NCI-H82 treated with DMSO at 0.1 percent for 48 hours (cell line): ENCODE results near the gene CAST.
"Not testable (repeated sequence)": the region's sequence is repeated elsewhere in the genome, so short reads cannot be mapped to it uniquely, and the experiment has no call there.

Source experiments
- DNase-seq: peaks from one replicate; lab custom pipeline; 2025; ENCODE audit not compliant: unreplicated experiment; lab: John Stamatoyannopoulos, UW

The CAST gene

DNA sequence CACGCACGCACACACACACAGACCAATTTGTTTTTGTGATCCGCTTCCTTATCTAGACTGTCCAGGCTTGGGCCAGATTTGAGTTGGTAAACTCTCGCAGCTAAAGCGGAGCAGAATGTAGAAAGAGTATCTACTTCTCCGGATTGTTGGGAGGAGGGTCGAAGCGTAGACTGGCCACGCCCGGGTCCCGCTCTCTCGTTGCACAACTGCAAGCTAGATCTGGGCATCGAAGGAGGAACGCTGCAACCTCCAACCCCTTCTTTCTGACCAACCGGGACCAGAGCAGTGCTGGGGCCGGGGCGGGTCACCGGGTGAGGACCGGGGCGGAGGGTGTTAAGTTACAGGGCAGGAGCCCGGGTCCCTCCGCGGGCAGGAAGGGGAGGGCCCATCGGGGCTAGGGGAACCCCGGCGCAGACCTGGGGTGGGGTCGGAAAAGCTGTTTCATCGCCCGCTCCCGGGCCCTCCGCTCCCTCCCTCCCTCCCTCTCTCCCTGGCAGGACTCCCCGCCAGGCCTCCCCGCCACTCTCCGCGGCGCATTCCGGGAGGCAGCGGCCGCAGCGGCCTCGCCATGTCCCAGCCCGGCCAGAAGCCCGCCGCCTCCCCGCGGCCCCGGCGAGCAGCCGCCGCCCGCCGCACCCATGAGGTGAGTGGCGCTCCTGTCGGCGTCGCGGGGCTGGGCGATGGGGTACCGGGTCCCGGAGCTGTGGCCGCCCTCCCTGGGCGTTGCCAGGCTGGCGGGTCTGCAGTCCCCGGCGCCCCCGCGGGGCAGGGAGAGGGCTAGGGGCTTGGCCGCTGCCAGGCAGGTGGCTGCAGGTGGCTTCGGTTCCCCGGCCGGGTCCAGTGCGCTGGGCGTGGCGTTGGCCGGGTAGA, at the start of gene CAST:
Gene CAST (plus strand): TSS at position 522 of the 870 bp plus-strand sequence. CDS start 47 bp downstream, at position 569.
- DNase-seq, result no peak

GRCh38 chr5:96614110-96614691, 48.0 kb upstream of the CAST start:
- DNase-seq, result peak; percentile 10

GRCh38 chr5:96615223-96615622, 47.0 kb upstream of the CAST start:
- no peak for DNase-seq

- DNase-seq, result no peak
Observed at GRCh38 chr5:96616801-96617200, 45.4 kb upstream of the CAST start.

DNA sequence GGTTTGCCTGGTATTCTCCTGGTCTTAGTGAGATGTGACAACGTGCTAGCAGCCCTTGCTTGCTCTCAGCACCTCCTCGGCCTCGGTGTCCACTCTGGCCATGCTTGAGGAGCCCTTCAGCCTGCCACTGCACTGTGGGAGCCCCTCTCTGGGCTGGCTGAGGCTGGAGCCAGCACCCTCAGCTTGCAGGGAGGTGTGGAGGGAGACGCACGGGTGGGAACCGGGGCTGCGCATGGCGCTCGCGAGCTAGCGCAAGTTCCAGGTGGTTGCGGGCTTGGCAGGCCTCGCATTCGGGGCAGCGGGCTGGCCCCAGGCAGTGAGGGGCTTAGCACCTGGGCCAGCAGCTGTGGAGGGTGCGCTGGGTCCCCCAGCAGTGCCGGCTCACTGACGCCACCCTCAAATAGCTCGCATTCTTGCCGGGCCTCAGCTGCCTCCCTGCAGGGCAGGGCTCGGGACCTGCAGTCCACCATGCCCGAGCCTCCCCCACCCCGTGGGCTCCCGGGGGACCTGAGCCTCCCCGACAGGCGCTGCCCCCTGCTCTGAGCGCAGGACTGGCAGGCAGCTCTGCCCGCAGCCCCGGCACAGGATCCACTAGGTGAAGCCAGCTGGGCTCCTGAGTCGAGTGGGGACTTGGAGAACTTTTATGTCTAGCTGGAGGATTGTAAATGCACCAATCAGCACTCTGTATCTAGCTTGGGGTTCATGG, 43.7 kb upstream of the CAST start:
- not testable (repeated sequence) for DNase-seq

- no peak for DNase-seq
Observed at GRCh38 chr5:96619946-96620345, 42.2 kb upstream of the CAST start.

DNA sequence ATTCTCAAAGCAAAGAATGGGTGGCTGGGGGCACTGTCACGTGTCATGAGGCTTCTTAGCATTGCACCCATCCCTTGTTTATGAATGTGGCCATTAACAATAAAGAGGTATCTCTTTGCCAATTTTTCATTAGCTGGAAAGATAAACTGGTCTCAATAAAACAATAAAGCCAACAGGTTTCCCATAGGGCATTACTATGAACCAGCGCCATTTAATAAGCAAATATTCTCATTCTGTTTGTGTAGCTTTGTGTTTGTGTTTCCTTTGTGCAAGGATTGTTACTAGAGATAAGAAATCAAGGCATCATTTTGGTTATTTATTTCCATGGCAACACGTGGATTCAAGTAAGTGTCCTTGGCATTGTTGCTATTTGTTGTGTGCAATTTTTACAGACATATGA, 37.6 kb upstream of the CAST start:
- DNase-seq, result no peak

GRCh38 chr5:96625365-96625764, 36.8 kb upstream of the CAST start:
- DNase-seq, result no peak

- DNase-seq, result no peak
Observed at GRCh38 chr5:96626956-96627355, 35.2 kb upstream of the CAST start.

- DNase-seq, result no peak
Observed at GRCh38 chr5:96627792-96628398, 34.3 kb upstream of the CAST start.

- DNase-seq, result no peak
Observed at GRCh38 chr5:96628406-96628805, 33.8 kb upstream of the CAST start.

DNA sequence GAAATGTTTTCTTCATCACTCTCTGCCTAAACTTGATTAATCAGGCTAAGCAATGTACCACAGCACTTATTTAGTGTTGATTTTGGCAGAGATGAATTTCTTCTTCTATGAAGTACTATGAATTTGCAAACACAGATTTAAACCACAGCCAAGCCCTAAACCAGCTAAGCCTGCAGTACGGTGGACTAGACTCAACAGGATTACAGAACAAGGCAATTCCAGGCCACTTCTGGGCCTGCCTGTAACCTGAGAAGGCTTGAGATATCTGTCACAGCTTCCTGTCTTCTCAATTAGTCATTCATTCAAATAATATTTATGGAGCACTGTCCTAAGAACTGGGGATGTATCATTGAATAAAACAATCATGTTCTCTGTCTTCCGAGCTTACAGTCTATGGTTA, 32.4 kb upstream of the CAST start:
- DNase-seq, result peak; percentile 28

DNA sequence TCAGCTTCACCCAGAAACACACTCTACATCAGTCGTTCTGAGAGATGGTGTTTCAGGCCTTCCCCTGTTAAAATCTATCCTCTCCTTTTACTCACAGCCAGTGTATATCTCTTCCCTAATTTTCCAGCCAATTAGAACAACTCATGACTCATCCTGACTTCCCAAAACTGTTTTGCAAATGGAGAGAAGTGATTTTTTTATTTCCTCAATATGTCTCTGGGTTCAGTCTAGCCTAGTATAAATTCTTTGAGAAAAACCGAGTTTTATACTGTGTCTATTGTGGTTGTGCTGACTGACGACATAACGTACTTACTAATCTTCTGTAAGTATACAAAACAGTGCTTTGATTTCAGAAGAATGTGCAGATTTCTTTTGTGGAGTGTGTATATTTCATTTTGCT, 28.4 kb upstream of the CAST start:
- DNase-seq, result no peak

- no peak for DNase-seq
Observed at GRCh38 chr5:96634881-96635280, 27.3 kb upstream of the CAST start.

DNA sequence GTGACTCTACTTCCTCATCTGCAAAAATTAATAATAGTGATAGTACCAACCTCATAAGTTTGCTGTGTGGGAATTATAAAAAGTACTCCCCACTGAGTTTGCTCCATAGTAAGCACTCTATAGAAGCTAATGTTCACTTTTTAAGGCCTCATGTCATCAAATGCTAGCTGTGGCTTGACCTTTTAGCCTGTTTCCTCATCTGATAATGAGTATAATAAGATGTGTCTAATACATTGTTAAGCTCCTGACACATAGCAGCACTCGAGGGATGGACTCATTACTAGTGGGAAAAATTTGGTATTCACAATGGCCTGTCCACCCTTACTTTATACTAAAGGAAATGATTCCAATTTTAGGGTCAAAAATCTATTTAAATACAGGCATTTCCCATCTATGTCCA, 26.1 kb upstream of the CAST start:
- no peak for DNase-seq

GRCh38 chr5:96636594-96636993, 25.6 kb upstream of the CAST start:
- no peak for DNase-seq

- no peak for DNase-seq
Observed at GRCh38 chr5:96637196-96637595, 25.0 kb upstream of the CAST start.

DNA sequence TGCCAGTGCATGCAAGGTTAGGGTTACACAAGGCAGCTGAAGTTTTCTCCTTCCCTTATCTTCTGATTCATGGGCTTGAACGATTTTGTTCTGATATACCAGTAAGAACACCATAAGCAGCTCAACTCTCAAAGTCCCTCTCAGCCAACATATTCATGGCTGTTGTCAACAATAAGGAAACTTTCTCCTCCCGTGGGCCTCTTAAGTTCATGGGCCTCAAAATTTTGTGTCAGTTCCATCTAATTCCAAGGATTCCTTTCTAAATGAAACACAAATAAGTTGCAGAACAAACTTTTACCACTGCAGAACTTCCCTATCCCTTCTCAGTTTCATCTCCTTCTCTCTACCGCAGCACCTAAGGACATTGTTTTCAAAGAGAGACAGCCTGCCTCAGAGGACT, 23.6 kb upstream of the CAST start:
- DNase-seq, result no peak

DNA sequence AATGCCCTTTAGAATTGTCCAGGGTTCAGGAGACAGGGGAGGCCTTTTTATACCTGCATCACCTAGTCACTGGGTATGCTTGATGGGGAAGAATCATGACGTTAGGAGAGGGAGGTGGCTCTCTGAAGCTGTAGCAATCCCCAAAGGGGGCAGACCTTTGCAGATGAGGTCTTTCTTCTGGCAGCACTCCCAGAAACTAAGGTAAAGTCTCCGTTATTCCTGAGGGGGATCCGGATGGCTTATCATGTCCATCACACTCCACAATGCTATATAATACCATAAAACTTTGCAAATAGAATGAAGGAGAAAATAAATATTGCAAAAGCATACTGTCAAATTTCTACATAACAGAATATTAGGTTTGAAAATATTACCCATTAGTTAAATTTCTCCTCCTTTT, 21.5 kb upstream of the CAST start:
- no peak for DNase-seq

DNA sequence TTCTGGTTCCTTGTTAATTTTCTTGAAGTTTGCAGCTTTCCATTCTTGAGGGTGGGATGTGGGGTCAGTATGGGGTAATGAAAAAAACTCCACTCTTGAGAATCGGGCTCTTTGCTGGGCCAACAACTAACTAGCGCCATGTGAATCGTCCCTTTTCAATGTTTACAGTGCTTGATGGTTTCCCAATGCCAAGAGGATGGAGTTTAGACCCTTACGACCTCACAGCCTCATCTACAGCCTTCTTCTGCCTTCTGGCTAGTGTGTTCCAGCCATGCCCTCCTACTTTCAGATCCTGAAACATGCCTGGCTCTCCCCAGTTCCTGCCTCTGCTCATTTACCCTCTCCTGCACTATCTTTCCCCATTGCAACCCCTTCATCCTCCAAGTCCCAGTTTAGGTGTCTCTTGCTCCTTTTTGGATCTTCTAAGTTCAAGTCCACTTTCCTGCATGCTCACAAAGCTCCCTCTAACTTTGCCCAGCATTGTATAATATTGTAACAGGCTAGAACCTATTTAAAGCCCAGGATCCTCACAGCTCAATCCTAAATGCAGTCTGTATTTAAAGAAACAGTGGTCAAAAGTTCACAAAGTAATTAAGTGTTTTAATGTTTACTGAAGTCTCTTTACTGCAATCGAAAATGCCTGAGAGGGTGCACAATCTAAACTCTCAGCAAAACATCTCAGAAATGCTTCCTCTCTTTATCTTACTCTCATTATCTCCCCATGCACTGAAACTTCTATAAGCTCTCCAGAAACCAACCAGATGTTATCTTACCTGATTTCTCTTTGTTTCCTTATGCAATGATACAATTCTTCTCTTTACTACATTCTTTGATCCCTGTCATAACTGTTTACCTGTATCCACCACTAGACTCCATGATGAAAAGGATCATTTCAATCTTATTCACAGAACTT, 20.6 kb upstream of the CAST start:
- DNase-seq, result no peak

DNA sequence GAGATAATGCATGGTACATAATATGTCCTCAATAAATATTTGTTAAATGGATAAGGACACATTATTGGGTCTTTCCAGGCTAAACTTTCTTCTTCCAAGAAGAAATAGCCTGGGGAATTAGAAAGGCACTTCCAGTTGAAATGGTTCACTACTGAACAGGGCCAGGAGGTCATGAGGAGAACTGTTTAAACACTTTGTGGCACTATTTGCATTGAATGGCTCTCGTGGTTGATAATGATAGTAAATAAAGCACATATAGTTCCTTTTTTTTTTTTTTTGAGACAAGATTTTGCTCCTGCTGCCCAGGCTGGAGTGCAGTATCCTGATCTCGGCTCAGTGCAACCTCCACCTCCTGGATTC, 19.9 kb upstream of the CAST start:
- no peak for DNase-seq
